Stimulated activated CD4-positive, alpha-beta T cell treated with anti-CD3 and anti-CD28 coated beads, TNF-alpha, amount 100 ng/mL, for 4 hours (primary cell): ENCODE data around the gene KRTAP5-2.
"Not testable (repeated sequence)": the region's sequence is repeated elsewhere in the genome, so short reads cannot be mapped to it uniquely, and the experiment has no call there.

Experiments used
- DNase-seq, 3 experiments: peaks; one replicate each; pipeline ENCODE4 v3.0.0-alpha.2; 2020; ENCODE audit warnings: low read depth in 3 of 3

KRTAP5-2 gene

DNA sequence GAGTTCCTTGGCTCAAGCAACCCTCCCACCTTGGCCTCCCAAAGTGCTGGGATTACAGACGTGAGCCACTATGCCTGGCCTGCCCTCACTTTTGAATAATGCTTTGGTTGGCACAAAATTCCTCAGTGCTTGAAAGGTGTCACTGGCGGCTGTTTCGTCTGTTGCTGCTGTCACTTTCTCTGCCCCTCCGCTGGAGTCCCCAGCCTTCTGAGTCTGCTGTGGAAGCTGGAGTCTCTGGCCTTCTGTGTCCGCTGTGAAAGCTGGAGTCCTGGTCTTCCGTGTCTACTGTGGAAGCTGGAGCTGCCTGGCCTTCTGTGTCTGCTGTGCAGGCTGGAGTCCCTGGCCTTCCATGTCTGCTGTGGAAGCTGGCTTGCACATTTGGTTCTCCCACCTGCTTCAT, 8.1 kb downstream of the KRTAP5-2 start:
- no peak for DNase-seq

DNA sequence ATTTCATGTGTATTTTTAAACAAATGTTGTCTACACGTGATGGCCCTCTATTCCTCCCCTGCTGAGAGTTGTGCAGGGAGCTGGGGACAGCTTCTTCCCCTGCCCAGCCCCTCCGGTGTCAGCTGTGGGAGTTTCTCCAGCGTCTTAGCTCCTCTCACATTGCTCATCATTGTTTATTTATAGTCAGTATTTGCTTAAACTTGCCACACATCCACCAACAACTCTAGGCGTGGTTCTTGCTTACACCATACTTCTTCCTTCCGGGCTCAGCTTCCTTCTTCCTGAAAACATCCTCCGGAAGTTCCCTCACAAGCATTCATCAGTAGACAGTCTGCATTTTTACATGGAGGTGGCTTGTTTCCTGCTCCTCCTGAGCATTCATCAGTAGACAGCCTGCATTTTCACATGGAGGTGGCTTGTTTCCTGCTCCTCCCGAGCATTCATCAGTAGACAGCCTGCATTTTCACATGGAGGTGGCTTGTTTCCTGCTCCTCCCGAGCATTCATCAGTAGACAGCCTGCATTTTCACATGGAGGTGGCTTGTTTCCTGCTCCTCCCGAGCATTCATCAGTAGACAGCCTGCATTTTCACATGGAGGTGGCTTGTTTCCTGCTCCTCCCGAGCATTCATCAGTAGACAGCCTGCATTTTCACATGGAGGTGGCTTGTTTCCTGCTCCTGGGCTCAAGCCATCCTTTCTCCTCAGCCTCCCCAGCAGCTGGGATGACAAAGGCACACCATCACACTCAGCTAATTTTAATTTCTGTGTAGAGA, 8.7 kb downstream of the KRTAP5-2 start:
- DNase-seq = not testable (repeated sequence)

DNA sequence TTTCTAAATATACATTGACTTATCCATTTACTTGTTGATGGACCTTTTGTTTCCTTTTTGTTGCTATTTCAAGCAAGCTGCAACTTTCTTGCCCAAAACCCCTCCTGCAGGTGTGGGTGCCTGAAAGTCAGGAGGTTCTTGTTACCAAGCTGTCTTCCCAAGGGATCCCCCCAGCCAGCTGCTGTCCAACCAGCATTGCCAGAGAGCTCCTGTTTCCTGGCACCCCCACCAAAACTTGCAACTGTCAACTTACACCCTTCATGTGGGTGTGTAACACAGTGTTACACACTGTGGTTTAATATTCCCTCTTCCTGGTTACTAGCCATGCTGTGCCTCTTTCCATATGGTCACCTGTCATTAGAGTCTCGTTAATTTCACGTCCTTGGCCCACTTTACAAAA, 11.4 kb downstream of the KRTAP5-2 start:
- DNase-seq = no peak

DNA sequence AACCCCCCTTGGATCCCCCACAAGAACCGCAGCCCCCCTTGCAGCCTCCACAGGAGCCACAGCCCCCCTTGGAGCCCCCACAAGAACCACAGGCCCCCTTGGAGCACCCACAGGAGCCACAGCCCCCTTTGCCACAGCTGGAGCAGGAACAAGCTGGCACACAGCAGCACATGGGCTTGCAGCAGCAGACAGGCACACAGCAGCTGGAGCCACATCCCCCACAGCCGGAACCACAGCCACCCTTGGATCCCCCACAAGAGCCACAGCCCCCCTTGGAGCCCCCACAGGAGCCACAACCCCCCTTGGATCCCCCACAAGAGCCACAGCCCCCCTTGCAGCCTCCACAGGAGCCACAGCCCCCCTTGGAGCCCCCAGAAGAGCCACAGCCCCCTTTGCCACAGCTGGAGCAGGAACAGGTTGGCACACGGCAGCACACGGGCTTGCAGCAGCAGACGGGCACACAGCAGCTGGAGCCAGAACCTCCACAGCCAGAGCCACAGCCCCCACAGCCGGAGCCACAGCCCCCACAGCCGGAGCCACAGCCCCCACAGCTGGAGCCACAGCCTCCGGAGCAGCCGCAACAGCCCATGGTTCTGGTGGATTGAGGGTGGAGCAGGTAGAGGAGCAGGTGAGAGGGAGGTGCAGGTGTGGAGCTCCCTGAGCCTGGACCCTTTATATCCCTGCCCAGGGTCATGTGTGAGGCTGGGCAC, 13.3 kb downstream of the KRTAP5-2 start, which contains the start of gene KRTAP5-1:
TSS of gene KRTAP5-1 (minus strand) at position 623 of the 710 bp plus-strand sequence. CDS start at position 589, 34 bp downstream.
- not testable (repeated sequence) for DNase-seq

DNA sequence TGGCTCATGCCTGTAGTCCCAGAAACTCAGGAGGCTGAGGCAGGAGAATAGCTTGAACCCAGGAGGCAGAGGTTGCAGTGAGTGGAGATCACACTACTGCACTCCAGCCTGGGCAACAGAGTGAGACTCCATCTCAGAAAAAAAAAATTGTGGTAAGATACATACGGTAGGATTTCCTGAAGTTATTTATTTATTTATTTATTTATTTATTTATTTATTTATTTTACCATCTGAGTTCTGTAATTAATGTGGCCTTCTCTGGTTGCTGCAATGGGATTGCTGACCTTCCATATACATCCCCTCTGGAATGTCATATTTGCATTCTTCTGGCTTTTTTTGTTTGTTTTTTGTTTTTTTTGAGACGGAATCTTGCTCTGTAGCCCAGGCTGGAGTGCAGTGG, 15.2 kb downstream of the KRTAP5-2 start:
- not testable (repeated sequence) for DNase-seq

DNA sequence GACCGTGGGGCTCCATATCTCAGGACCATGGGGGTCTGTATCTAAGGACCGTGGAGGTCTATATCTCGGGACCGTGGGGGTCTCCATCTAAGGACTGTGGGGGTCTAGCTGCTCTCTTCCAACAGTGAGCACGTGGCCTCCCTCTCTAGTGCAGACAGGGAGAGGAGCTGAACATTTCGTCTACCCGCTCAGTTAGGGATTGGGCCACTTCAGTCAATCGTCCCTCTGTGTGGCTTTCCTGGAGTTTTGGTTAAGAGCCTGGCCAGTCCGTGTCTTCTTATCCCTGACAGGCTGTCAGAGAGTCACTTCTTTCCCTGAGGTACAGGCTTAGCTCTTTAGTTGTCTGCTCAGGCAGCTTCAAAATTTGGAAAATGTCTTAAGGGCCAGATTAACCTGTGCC, 16.1 kb downstream of the KRTAP5-2 start:
- no peak for DNase-seq

DNA sequence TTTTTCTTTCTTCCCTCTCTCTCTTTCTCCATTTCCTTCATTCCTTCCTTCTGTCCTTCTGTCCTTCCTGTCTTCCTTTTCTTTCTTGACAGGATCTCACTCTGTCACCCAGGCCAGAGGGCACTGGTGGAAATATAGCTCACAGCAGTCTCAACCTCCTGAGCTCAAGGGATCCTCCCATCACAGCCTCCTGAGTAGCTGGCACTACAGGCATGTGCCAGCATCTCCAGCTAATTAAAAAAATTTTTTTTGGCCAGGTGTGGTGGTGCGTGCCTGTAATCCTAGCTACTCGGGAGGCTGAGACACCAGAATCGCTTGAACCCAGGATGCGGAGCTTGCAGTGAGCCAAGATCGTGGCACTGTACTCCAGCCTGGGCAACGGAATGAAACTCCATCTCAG, 21.3 kb downstream of the KRTAP5-2 start:
- no peak for DNase-seq

DNA sequence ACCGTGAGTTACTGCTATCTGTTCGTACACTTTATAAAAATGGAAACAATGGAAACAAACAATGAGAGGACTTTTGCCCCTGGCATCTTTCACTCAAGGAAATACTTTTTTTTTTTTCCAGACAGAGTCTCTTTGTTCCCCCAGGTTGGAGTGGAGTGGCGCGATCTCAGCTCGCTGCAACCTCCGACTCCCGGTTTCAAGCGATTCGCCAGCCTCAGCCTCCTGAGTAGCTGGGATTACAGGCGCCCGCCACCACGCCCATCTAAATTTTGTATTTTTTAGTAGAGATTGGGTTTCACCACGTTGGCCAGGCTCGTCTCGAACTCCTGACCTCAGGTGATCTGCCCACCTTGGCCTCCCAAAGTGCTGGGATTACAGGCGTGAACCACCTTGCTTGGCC, 22.3 kb downstream of the KRTAP5-2 start:
- DNase-seq = not testable (repeated sequence)

DNA sequence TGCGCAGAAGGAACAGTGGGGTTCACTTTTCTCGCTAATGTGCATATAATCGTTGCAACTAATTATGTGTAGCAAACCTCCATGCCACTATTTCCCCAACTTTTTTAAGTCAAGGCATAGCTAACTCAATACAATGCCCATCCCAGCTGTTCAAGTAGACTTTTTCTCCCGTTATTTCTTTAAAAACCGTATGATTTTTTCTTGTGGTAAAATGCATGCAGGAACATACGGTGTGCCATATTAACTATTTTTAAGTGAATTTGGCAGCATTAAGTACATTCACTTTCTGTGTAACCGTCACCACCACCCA, 23.2 kb downstream of the KRTAP5-2 start:
- DNase-seq = no peak

DNA sequence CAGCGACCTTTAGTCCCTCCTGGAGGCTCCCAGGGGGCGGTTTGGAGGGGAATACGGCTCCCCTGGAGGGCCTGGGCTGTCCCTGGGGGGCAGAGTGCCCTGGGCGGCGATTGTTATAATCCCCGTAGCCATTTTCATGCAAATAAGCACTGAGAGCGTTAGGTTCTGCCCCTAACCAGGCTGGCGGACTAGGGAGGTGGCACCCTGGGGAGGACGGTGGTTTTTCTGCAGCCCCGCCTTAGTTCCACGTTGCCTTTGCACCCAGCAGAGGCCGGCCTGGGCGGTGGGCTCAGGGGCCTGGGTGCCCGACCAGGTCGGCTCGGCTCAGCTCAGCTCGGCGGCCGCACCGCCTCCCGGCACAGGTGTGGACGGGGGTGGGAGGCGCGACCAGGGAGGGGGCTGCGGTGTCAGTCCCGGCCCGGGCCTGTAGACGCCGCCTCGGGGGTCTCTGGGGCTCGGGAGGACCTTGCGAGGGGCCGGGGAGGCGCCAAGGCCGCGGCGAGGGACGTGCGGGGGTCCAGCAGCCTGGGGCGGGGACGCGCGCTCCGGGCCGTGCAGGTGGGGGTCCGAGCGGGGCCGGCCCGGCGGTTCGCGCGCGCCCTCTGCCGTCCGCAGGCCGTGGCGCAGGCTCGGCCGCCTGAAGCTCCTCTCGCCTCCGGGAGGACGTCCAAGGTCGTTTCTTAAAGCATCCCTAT, 23.7 kb downstream of the KRTAP5-2 start:
- DNase-seq = peak in 1 of 3 experiments; percentile 44

DNA sequence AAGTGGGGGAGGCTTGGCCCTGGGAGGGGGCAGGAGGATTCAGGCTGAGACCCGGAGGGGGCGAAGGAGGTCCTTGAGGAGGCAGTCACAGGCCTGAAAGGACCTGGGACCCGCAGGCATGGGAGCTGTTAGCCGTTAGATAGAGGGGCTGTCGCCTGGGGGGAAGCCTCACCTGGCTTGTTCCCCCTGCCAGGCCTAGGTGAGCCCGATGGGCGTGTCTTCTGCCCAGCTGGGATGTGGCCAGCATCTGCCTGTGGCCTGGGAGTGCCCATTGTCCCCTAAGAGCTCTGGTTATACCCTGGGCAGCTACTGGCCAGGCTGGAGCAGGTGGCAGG, 24.2 kb downstream of the KRTAP5-2 start:
- no peak for DNase-seq

DNA sequence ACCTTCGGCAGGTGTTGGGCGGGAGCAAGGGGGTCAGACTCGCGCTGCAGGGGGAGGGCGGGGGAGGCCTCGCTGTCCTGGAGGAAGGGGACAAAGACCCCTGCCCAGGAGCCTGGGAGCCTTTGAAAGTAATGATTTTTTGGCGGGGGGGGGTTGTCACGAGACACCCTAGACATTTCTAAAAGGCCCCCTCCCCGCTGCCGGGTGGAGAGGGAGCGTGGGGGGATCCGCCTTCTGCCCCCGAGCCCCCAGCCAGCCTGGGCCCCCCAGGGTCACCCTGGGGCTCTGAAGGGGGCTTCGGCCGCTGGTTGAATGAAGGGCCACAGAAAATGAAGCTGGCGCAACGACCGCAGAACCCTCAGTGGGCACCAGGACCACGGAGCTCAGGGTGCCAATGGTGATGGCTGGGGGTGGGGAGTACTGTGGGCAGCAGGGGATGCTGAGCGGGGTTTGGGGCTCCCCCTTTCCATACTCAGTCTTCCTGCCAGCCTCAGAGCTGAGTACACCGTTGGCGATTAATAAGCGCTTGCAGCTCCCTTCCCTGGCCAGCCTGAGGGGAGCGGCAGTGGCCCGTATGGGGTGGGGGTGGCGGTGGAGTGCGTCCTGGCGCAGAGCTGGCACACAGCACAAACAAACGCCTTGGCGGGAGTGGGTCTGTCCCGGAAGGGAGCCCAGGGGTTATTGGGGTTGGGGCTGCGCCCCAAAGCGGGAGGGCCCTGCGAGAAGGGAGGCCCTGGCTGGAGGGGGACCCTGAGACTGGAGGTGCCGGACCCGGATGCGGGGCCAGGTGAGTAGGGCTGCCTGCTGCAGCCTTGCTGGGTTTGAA, 24.8 kb downstream of the KRTAP5-2 start:
- DNase-seq = no peak

DNA sequence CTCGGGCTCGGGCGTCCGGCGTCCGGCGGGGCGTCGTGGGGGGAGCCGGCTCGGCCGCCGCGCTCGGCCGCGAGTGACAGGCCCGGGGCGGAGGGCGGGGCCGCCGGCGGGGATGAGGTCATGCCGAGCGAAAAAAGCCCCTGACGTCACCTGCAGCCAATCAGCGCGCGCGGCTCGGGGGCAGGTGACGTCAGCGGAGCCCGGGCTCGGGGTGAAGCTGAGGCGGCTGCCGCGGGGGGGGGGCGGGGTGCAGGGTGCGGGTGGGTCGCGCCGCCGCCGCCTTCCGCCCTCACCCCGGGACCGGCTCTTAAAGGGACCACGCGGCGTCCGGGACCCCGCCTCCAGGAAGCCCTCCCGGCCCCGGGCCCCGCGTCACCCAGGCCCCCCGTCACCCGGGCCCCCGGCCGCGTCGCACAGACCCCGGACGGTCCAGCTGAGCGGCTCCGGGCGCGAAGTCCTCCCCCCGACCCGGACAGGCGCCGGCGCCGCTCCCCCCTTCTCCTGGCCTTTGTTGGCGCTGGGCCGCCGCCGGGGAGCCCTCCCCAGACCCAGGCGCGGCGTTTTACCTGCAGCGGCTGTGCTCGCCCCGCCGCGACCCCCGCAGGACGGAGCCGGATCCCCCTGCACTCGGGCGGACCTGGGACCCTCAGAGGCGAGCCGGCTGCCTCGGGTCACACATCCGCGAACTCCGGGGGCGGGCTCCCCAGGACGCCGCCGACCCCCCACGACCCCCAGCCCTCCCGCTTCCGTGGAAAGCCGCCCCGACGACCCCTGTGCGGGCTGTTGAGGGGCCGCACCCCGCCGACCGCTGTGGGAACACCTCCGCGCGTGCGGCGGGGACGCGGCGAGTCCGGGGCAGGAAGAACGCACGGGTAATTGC, 25.7 kb downstream of the KRTAP5-2 start, which contains the start of gene DUSP8:
TSS of gene DUSP8 (minus strand) at position 75 of the 880 bp plus-strand sequence. CDS start 6,445 bp downstream, outside the sequence.
- peak; percentile 88 to 96 (median 89) for DNase-seq

DNA sequence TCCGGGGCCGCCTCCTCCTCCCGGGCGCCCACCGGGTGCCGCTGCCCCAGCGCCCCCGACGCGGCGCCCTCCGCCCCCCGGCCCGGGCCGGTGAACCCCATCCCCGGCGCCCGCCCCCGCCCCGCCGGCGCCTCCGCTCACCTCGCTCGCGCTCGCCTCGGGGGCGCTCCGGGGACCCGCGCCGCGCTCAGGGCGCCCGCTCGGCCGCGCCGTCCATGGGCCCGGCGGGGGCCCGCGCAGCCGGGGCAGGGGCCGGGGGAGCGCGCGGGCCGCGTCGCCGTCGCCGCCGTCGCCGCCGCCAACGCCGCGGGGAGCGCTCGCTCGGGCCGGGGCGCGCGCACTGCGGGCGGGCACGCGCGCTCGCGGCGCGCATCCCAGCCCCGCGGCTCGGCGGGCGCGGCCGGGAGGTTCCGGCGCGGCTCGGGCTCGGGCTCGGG, 26.3 kb downstream of the KRTAP5-2 start:
- DNase-seq = no peak

DNA sequence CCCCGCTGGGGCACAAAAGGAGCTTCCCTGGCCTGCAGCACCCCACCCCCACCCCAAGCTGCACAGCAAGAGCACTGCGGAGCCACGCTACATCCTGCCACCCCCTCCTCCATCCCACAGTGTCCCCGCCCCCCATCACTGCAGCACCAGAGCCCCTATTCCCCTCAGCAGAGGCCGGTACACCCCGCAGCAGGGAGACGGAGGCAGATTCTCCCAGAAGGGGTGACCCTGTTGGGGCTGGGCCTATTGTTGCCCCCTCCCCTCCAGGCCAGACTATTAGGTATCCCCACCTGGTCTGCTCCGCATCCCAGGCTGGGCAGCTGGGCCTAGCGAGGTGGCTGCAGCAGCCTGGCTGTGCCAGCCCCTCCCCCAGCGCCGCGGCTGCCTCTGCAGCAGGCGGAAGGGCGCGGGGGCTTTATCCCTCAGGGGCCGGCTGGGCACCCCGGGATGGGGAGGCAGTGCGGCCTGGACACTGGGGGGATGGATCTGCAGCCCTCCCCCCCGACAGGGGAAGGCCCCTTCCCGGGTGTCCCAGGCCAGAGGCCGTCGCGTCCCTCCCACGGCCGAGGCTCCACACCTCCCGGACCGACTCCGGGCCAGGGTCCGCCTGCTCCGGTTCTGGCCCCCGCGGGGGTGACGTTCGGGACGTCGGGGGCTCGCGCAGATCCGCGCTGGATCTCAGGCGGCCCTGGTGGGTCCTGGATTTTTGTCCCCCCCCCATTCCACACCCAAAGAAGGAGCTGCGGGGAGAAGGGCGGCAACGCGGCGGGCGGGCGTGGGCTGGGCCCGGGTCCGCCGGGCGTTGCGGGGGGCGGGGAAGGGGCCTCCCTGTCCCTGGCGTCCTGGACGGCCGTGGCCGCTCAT, 27.0 kb downstream of the KRTAP5-2 start:
- no peak for DNase-seq

DNA sequence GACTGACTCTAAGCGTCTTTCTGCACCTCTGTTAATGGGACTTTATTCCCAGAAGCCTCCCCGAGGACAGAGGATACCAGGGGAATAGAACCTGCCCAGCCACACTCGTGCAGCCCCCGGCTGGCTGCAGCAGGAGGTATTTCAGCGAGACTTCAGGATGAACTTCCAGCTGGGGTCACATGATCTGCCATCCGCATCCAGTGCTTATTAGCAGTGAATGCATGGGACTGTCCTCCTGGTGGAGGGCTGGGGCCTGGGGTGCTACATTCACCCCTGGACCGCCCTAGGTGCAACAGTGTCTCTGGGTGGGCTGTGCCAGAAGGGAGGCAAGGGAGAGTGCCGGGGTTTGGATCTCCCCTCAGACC, 27.6 kb downstream of the KRTAP5-2 start:
- no peak for DNase-seq

DNA sequence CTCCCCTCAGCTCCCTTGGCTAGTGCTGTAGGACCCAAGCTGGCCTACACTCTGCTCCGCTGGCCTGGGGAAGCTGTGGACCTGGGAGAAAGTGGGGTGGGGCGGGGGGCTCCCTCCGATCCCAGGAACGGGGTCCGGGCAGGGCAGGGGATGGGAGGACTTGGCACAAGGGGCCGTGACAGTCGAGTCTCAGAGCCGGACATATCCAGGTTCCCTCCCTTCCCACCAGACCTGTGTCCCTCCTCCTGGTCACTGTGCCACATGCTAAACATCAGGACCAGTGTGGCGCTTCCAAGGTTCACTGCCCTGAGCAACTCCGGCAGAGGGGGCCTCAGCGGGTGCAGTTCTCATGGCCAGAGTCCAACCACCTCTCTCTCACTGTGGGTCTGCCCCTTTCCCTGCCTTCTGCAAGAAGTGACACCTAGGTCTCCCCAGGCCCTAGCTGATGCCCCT, 28.1 kb downstream of the KRTAP5-2 start:
- DNase-seq = no peak

DNA sequence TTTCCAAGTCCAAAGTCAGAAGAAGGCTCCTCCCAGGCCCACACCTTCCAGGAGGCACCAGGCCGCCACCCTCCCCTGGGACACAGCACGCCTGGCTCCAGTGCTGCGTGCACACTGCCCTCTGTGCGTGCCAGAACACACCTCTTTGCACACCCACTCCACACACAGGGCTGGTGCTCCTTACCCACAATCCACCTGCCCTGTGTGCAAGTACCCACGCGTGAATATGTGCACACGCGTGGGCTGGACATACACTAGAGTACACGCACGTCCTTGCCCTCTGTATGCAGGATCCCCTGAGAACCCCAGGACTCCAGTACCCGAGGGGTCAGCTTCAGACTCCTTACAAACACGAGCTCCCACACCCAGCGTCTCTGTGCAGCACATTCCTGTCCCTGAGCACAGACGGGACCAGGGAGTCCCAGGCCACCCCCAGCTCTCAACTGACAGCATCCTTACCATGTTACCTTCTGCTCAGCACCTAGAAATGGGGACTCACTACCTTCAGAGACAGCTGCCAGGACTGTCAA, 28.8 kb downstream of the KRTAP5-2 start:
- no peak for DNase-seq

DNA sequence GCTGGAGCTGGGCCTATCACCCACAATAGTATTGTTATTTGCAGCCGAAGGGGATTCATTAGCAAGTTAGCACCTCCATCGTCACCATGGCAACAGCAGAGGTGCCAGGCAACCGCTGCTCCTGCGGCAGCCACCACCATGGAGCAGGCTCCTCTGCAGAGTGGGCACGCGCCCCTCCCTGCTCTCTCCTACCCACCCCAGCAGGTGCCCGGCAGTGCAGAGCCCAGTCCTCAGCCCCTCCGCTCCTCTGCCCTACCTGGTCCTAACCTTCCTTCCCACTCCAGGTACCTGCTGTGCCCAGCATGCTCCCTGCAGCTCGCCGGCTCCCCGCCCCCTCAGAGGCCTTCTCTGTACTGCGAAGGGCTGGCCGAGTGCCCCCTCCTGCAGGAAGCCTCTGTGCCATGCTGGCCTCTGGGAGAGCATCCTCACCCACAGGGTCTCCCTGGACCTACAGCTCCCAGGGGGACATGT, 29.6 kb downstream of the KRTAP5-2 start:
- DNase-seq = no peak
